GM19240 (cell line): ENCODE measurements around the gene ENTPD8.

Experiments
- DNase-seq: peaks from one replicate; pipeline ENCODE4 v3.0.0; 2011; ENCODE audit warnings: low spot score; ENCODE audit not compliant: insufficient read length

Gene ENTPD8

GRCh38 chr9:137433349-137433915 lies 7.7 kb downstream of the ENTPD8 start:
- DNase-seq = no peak

- DNase-seq = no peak
These were observed 8.3 kb downstream of the ENTPD8 start for GRCh38 chr9:137432687-137433348.

GRCh38 chr9:137431416-137431931 lies 9.7 kb downstream of the ENTPD8 start:
- no peak for DNase-seq

GRCh38 chr9:137430723-137431415 lies 10.3 kb downstream of the ENTPD8 start:
- DNase-seq = no peak

- no peak for DNase-seq
These were observed 11.0 kb downstream of the ENTPD8 start for GRCh38 chr9:137429974-137430722.

- DNase-seq = no peak
These were observed 11.6 kb downstream of the ENTPD8 start for GRCh38 chr9:137429546-137429890.

- no peak for DNase-seq
These were observed 12.2 kb downstream of the ENTPD8 start for GRCh38 chr9:137428841-137429545.

- no peak for DNase-seq
These were observed 12.9 kb downstream of the ENTPD8 start for GRCh38 chr9:137428311-137428630.

GRCh38 chr9:137427454-137428310 lies 13.5 kb downstream of the ENTPD8 start:
- DNase-seq = no peak

- no peak for DNase-seq
These were observed 15.0 kb downstream of the ENTPD8 start for GRCh38 chr9:137426018-137426681.

- no peak for DNase-seq
These were observed 17.5 kb downstream of the ENTPD8 start for GRCh38 chr9:137423514-137424291.

- peak; percentile 94 for DNase-seq
These were observed 18.3 kb downstream of the ENTPD8 start, which contains the start of the genes EXD3 and NOXA1 for GRCh38 chr9:137422604-137423513. Gene EXD3, minus strand, starts transcription at chr9:137423162. Its CDS starts 27,805 bp downstream, at chr9:137395357. Gene NOXA1, plus strand, starts transcription at chr9:137423393. Its CDS starts 137 bp downstream, at chr9:137423530.

GRCh38 chr9:137421838-137422603 lies 19.1 kb downstream of the ENTPD8 start:
- DNase-seq = no peak

- no peak for DNase-seq
These were observed 23.8 kb downstream of the ENTPD8 start for GRCh38 chr9:137417161-137418021.

- no peak for DNase-seq
These were observed 24.5 kb downstream of the ENTPD8 start for GRCh38 chr9:137416563-137417151.
